Measurements from ENCODE around the gene TRMT1.
A peak's percentile ranks its signal among the peaks of the same experiment; 100 is the strongest.

Gene TRMT1

DNA sequence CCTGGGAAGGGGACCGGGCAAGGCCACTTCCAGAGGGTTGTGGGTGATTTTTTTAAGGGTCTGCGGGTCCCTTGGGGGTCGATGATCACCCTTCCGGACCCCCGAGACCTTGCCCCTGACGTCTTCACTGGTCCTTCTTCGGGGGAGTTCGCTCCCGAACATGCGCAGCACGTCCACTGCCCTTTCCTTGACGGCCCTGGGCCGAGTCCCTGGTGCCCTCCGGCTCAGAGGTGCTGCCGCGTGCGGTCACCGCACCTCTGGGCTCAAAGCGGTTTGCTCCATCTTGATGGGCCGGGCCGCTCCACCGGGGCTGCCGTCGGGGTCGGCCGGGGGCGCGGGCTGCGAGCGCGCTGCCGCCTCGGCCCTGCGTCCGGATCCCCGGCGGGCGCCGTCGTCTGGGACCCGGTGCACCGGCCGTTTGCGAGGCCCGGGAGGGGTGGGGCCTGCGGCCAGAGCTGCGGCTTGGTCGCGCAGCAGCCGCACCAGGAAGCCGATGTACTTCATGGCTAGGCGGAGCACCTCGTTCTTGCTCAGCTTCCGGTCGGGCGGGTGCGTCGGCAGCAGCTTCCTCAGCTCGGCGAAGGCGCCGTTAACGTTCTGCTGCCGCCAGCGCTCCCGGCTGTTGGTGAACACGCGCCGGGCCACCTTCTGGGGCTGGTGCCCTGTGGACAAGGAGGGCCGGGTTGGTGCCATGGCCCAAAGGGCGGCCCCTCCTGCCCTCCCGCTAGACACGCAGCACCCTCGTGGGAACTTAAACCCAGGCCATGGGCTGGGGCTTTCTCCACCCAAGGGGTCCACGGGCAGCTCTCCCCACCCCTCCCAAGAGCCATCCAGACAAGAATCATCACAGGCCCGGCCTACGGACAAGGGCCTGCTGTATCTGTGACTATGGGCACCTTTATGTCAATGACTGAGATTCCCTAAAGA lies 17.2 kb downstream of the TRMT1 start:
- Histone ChIP-seq H3K4ac (ENCODE audit: low read depth, low read length) (no peak overlapping the region), H2BK120ac (ENCODE audit: low read depth, low read length) (no peak overlapping the region), H4K5ac (ENCODE audit: low read length) (no peak overlapping the region), H3K79me1 (ENCODE audit: low read length) (no peaks in the 10 kb centered on the region), H2BK15ac (replicated peaks; ENCODE audit: low read depth) (no peak overlapping the region), H3K56ac (ENCODE audit: low read length) (peak overlapping the region; percentile 35), H3K23ac (ENCODE audit: low read length) (no peak overlapping the region), H2BK5ac (ENCODE audit: low read length) (no peak overlapping the region), H3K27ac (ENCODE audit: low read depth, low read length) (no peak overlapping the region), H3K79me2 (ENCODE audit: control insufficient read depth, insufficient read depth, low read length) (no peaks in the 10 kb centered on the region), H3K4me3 (ENCODE audit: low read length) (no peak overlapping the region), H3K18ac (ENCODE audit: low read length) (no peak overlapping the region), H3K4me2 (ENCODE audit: low read length) (peak overlapping the region; percentile 10), H3K36me3 (ENCODE audit: control insufficient read depth, insufficient read depth, low read length) (no peaks in the 10 kb centered on the region), H3K4me1 (ENCODE audit: control insufficient read depth, low read depth, low read length) (peaks cover 4% of the 10 kb centered on the region), H4K8ac (ENCODE audit: low read depth, low read length) (no peak overlapping the region), H3K27me3 (ENCODE audit: insufficient read depth, low read length, poor library complexity) (peaks cover 15% of the 10 kb centered on the region), H3K9ac (ENCODE audit: low read length) (peak overlapping the region; percentile 41), H2AK5ac (ENCODE audit: low read length) (no peak overlapping the region)
- peak; percentile 68 for DNase-seq
- WGBS (ENCODE audit: extremely low coverage, insufficient coverage, low lambda C conversion rate): no CpG with 5 or more reads among the region's 77 CpGs

DNA sequence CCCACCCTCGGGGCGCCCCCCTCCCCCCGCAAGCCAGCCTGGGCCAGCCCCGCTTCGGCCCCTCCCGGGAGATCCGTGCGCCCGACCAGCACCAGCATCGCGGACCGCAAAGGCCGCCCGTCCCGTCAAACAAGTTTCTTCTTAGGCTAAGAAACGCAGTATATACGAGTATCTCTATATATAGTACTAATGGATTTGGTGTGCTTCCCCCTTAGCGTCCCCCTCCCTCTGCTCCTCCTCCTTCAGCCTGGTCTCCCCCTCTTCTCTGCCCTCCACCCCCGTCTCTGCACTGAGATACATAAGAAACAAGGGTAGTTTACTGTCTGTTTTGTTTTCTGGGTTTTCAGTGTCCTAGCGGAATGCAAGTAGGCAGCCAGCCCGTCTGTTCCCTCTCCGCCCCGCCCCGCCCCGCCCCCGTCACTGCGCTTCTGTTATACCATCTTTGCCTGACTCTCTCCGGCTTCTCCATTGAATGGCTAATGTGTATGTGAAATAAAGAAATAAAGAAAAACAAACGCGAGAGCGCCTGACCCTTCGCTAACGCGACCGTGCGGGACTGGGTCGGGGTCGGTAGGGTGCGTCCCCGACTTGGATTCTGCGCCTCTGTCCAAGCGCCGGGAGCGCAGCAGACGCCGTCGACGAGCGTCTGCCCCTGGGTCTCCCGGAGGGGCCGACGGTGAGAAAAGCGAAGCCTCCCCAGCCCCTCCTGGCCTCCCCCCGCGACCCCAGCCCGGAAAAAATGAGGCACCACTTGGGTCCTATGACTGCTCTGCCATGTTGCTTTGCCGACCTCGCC lies 18.1 kb downstream of the TRMT1 start:
- Histone ChIP-seq H2BK15ac (replicated peaks; ENCODE audit: low read depth) (no peak overlapping the region), H2AK5ac (ENCODE audit: low read length) (no peak overlapping the region), H3K79me1 (ENCODE audit: low read length) (no peaks in the 10 kb centered on the region), H3K56ac (ENCODE audit: low read length) (no peak overlapping the region), H3K4me2 (ENCODE audit: low read length) (no peak overlapping the region), H3K4me3 (ENCODE audit: low read length) (no peak overlapping the region), H3K79me2 (ENCODE audit: control insufficient read depth, insufficient read depth, low read length) (no peaks in the 10 kb centered on the region), H3K18ac (ENCODE audit: low read length) (no peak overlapping the region), H2BK120ac (ENCODE audit: low read depth, low read length) (no peak overlapping the region), H3K27me3 (ENCODE audit: insufficient read depth, low read length, poor library complexity) (peaks cover 15% of the 10 kb centered on the region), H3K4ac (ENCODE audit: low read depth, low read length) (no peak overlapping the region), H3K27ac (ENCODE audit: low read depth, low read length) (no peak overlapping the region), H2BK5ac (ENCODE audit: low read length) (no peak overlapping the region), H4K5ac (ENCODE audit: low read length) (no peak overlapping the region), H3K23ac (ENCODE audit: low read length) (no peak overlapping the region), H3K9ac (ENCODE audit: low read length) (no peak overlapping the region), H3K36me3 (ENCODE audit: control insufficient read depth, insufficient read depth, low read length) (no peaks in the 10 kb centered on the region), H4K8ac (ENCODE audit: low read depth, low read length) (no peak overlapping the region), H3K4me1 (ENCODE audit: control insufficient read depth, low read depth, low read length) (peaks cover 9% of the 10 kb centered on the region)
- DNase-seq: peak; percentile 60
- no CpG with 5 or more reads among the region's 58 CpGs for WGBS (ENCODE audit: extremely low coverage, insufficient coverage, low lambda C conversion rate)

GRCh38 chr19:13097463-13098258 lies 18.9 kb downstream of the TRMT1 start:
- Histone ChIP-seq H3K56ac (ENCODE audit: low read length) (no peak overlapping the region), H3K4me2 (ENCODE audit: low read length) (no peak overlapping the region), H2BK15ac (replicated peaks; ENCODE audit: low read depth) (no peak overlapping the region), H3K79me2 (ENCODE audit: control insufficient read depth, insufficient read depth, low read length) (no peaks in the 10 kb centered on the region), H3K9ac (ENCODE audit: low read length) (no peak overlapping the region), H3K4me1 (ENCODE audit: control insufficient read depth, low read depth, low read length) (peaks cover 9% of the 10 kb centered on the region), H4K8ac (ENCODE audit: low read depth, low read length) (no peak overlapping the region), H2AK5ac (ENCODE audit: low read length) (no peak overlapping the region), H3K27me3 (ENCODE audit: insufficient read depth, low read length, poor library complexity) (peaks cover 15% of the 10 kb centered on the region), H4K5ac (ENCODE audit: low read length) (no peak overlapping the region), H3K18ac (ENCODE audit: low read length) (no peak overlapping the region), H3K4ac (ENCODE audit: low read depth, low read length) (no peak overlapping the region), H3K36me3 (ENCODE audit: control insufficient read depth, insufficient read depth, low read length) (no peaks in the 10 kb centered on the region), H2BK5ac (ENCODE audit: low read length) (no peak overlapping the region), H2BK120ac (ENCODE audit: low read depth, low read length) (no peak overlapping the region), H3K4me3 (ENCODE audit: low read length) (no peak overlapping the region), H3K27ac (ENCODE audit: low read depth, low read length) (no peak overlapping the region), H3K23ac (ENCODE audit: low read length) (no peak overlapping the region), H3K79me1 (ENCODE audit: low read length) (no peaks in the 10 kb centered on the region)
- no CpG with 5 or more reads among the region's 69 CpGs for WGBS (ENCODE audit: extremely low coverage, insufficient coverage, low lambda C conversion rate)
- DNase-seq: no peak

DNA sequence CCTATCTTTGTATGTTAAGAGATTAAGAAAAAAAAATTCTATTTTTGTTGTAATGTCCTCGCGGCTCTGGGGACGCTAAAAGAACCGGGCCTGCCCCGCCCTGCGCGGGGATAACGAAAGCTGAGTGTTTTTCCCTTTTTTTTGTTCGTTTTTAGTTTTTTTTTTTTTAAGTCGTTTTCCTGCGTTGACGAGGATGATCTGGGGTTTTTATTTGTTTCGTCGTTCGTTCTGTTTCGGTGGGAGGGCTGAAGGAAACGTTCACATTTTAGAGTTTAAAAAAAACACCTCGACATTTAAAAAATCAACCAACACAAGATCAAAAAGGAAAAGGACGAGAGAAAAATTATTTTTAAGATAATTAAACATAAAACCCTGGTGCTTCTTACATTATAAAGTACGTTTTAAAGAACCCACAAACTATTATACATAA lies 19.5 kb downstream of the TRMT1 start:
- Histone ChIP-seq H3K4me1 (ENCODE audit: control insufficient read depth, low read depth, low read length) (peaks cover 9% of the 10 kb centered on the region), H3K23ac (ENCODE audit: low read length) (no peak overlapping the region), H3K18ac (ENCODE audit: low read length) (no peak overlapping the region), H3K79me2 (ENCODE audit: control insufficient read depth, insufficient read depth, low read length) (no peaks in the 10 kb centered on the region), H3K9ac (ENCODE audit: low read length) (no peak overlapping the region), H2BK15ac (replicated peaks; ENCODE audit: low read depth) (no peak overlapping the region), H3K4ac (ENCODE audit: low read depth, low read length) (no peak overlapping the region), H2AK5ac (ENCODE audit: low read length) (no peak overlapping the region), H3K4me2 (ENCODE audit: low read length) (no peak overlapping the region), H3K27ac (ENCODE audit: low read depth, low read length) (no peak overlapping the region), H3K27me3 (ENCODE audit: insufficient read depth, low read length, poor library complexity) (peaks cover 15% of the 10 kb centered on the region), H3K79me1 (ENCODE audit: low read length) (no peaks in the 10 kb centered on the region), H3K36me3 (ENCODE audit: control insufficient read depth, insufficient read depth, low read length) (no peaks in the 10 kb centered on the region), H2BK5ac (ENCODE audit: low read length) (no peak overlapping the region), H2BK120ac (ENCODE audit: low read depth, low read length) (no peak overlapping the region), H3K4me3 (ENCODE audit: low read length) (no peak overlapping the region), H4K8ac (ENCODE audit: low read depth, low read length) (no peak overlapping the region), H4K5ac (ENCODE audit: low read length) (no peak overlapping the region), H3K56ac (ENCODE audit: low read length) (no peak overlapping the region)
- no CpG with 5 or more reads among the region's 20 CpGs for WGBS (ENCODE audit: extremely low coverage, insufficient coverage, low lambda C conversion rate)
- no peak for DNase-seq

DNA sequence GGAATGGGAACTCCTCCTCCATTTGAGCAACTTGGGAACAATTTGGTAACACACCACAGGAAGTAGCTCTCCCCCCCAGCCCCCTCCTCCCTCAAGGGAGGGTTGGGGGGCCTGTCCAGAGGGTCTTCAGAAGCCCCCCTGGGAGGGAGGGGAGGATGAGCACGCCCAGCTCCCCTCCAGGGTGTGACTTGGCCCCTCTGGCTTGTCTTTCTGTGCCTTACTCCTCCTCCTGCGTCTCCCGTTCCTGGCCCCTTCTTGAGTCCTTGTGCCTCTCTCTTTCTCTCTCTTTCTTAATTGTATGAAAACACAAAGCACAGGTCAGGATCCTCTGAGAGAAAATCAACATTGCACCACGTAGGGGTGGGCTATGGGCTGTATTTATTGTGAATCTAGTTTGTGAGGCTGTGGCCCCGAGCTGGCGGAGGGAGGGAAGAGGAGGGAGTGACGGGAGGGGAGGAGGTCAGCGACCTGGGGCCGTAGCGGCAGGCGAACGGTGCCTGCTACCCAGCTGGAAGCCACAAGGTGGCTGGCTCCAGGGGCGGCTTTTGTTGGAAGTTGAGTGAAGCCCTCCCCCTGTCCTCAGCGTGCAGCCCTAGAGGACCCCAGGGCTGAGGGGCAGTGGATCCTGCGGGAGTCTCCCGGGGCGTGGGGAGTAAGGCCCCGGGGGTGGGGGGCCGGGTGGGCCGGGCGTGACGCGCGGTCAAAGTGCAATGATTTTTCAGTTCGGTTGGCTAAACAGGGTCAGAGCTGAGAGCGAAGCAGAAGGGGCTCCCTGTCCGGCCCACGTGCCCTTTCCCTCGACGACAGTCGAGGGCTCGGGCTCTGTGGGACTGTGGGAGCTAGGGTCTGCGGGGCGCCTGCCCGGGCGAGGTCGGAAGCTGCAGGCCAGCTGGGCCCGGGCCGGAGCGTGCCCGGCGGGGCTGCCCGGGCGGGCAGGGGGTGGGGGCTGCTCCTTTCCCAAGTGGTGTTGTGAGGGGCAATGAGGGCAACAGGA lies 20.3 kb downstream of the TRMT1 start:
- DNase-seq: peak; percentile 87
- H3K4me1 ChIP-seq (ENCODE audit: control insufficient read depth, low read depth, low read length): peaks cover 10% of the 10 kb centered on the region
- no peak overlapping the region for H4K5ac ChIP-seq (ENCODE audit: low read length)
- peaks cover 15% of the 10 kb centered on the region for H3K27me3 ChIP-seq (ENCODE audit: insufficient read depth, low read length, poor library complexity)
- no peaks in the 10 kb centered on the region for H3K79me2 ChIP-seq (ENCODE audit: control insufficient read depth, insufficient read depth, low read length)
- peak overlapping the region; percentile 69 for H3K4me2 ChIP-seq (ENCODE audit: low read length)
- no peak overlapping the region for H2BK5ac ChIP-seq (ENCODE audit: low read length)
- H3K79me1 ChIP-seq (ENCODE audit: low read length): no peaks in the 10 kb centered on the region
- H3K36me3 ChIP-seq (ENCODE audit: control insufficient read depth, insufficient read depth, low read length): no peaks in the 10 kb centered on the region
- no peak overlapping the region for H2AK5ac ChIP-seq (ENCODE audit: low read length)
- H3K4me3 ChIP-seq (ENCODE audit: low read length): no peak overlapping the region
- no CpG with 5 or more reads among the region's 44 CpGs for WGBS (ENCODE audit: extremely low coverage, insufficient coverage, low lambda C conversion rate)
- H2BK15ac ChIP-seq (replicated peaks; ENCODE audit: low read depth): no peak overlapping the region
- H3K27ac ChIP-seq (ENCODE audit: low read depth, low read length): no peak overlapping the region
- H3K4ac ChIP-seq (ENCODE audit: low read depth, low read length): no peak overlapping the region
- no peak overlapping the region for H3K23ac ChIP-seq (ENCODE audit: low read length)
- peak overlapping the region; percentile 18 for H3K9ac ChIP-seq (ENCODE audit: low read length)
- no peak overlapping the region for H2BK120ac ChIP-seq (ENCODE audit: low read depth, low read length)
- no peak overlapping the region for H4K8ac ChIP-seq (ENCODE audit: low read depth, low read length)
- peak overlapping the region; percentile 34 for H3K56ac ChIP-seq (ENCODE audit: low read length)
- H3K18ac ChIP-seq (ENCODE audit: low read length): peak overlapping the region; percentile 29

All from mesendoderm (in vitro differentiated cells).